ENCODE results near the gene FOCAD.
"Not testable (repeated sequence)": the region's sequence is repeated elsewhere in the genome, so short reads cannot be mapped to it uniquely, and the experiment has no call there.

The FOCAD gene

GRCh38 chr9:20903212-20903611, 219.2 kb downstream of the FOCAD start:
- no peak for DNase-seq

- no peak for DNase-seq
These were observed 220.9 kb downstream of the FOCAD start for GRCh38 chr9:20904995-20905394.

GRCh38 chr9:20906326-20906725, 222.3 kb downstream of the FOCAD start:
- no peak for DNase-seq

GRCh38 chr9:20908461-20908860, 224.4 kb downstream of the FOCAD start:
- no peak for DNase-seq

- DNase-seq, result no peak
These were observed 230.5 kb downstream of the FOCAD start for GRCh38 chr9:20914556-20914955.

GRCh38 chr9:20921362-20921761, 237.3 kb downstream of the FOCAD start:
- no peak for DNase-seq

GRCh38 chr9:20925256-20926045, 241.4 kb downstream of the FOCAD start:
- no peak for DNase-seq

- no peak for DNase-seq
These were observed 245.2 kb downstream of the FOCAD start for GRCh38 chr9:20929276-20929675.

- DNase-seq, result no peak
These were observed 246.8 kb downstream of the FOCAD start for GRCh38 chr9:20930836-20931235.

GRCh38 chr9:20940447-20941173, 256.6 kb downstream of the FOCAD start:
- DNase-seq, result no peak

- DNase-seq, result peak; percentile 67
These were observed 257.2 kb downstream of the FOCAD start for GRCh38 chr9:20941174-20941690.

- no peak for DNase-seq
These were observed 260.4 kb downstream of the FOCAD start for GRCh38 chr9:20944507-20944906.

- DNase-seq, result no peak
These were observed 261.2 kb downstream of the FOCAD start for GRCh38 chr9:20945269-20945668.

GRCh38 chr9:20945856-20946255, 261.8 kb downstream of the FOCAD start:
- no peak for DNase-seq

GRCh38 chr9:20948703-20949102, 264.6 kb downstream of the FOCAD start:
- no peak for DNase-seq

GRCh38 chr9:20950707-20951106, 266.6 kb downstream of the FOCAD start:
- DNase-seq, result no peak

GRCh38 chr9:20962536-20963225, 278.6 kb downstream of the FOCAD start:
- no peak for DNase-seq

GRCh38 chr9:20972684-20973083, 288.6 kb downstream of the FOCAD start:
- no peak for DNase-seq

- not testable (repeated sequence) for DNase-seq
These were observed 289.3 kb downstream of the FOCAD start for GRCh38 chr9:20973246-20973947.

- DNase-seq, result not testable (repeated sequence)
These were observed 290.3 kb downstream of the FOCAD start for GRCh38 chr9:20974191-20974938.

GRCh38 chr9:20978249-20978648, 294.2 kb downstream of the FOCAD start:
- DNase-seq, result no peak

GRCh38 chr9:20980832-20981455, 296.9 kb downstream of the FOCAD start:
- peak; percentile 82 for DNase-seq
